ENCODE results near the gene CHCHD4.

DNA sequence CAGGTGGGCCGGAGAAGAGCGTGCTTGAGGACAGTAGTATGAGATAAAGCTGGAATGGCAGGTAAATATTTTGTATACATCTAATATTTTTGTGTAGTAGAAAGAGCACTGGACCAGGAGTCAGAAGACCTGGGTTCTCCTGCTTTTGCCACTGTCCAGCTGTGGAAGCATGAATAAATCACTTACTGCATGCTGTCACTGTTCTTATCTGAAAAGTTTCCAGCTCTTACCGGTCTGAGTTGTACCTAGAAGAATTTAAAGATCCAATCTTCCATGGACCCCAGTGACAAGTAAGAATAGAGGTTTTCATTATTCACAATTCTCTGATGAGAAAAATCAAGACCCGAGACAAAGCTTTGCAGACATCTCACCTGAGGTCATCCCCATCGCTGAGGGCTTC, 47.8 kb upstream of the CHCHD4 start:
- TF ChIP-seq RCOR1 (IDR thresholded peaks at IDR 0.05; ENCODE audit: low read depth, low read length) (no peak), POLR2A (IDR thresholded peaks at IDR 0.05; ENCODE audit: low read length) (no peak), HDAC2 (IDR thresholded peaks at IDR 0.05) (no peak), CHD2 (IDR thresholded peaks at IDR 0.05; ENCODE audit: low read length, partially characterized antibody) (no peak), JUN (IDR thresholded peaks at IDR 0.05) (no peak), MAFK (IDR thresholded peaks at IDR 0.05; ENCODE audit: partially characterized antibody) (no peak)
- TF ChIP-seq, protein P1, sequence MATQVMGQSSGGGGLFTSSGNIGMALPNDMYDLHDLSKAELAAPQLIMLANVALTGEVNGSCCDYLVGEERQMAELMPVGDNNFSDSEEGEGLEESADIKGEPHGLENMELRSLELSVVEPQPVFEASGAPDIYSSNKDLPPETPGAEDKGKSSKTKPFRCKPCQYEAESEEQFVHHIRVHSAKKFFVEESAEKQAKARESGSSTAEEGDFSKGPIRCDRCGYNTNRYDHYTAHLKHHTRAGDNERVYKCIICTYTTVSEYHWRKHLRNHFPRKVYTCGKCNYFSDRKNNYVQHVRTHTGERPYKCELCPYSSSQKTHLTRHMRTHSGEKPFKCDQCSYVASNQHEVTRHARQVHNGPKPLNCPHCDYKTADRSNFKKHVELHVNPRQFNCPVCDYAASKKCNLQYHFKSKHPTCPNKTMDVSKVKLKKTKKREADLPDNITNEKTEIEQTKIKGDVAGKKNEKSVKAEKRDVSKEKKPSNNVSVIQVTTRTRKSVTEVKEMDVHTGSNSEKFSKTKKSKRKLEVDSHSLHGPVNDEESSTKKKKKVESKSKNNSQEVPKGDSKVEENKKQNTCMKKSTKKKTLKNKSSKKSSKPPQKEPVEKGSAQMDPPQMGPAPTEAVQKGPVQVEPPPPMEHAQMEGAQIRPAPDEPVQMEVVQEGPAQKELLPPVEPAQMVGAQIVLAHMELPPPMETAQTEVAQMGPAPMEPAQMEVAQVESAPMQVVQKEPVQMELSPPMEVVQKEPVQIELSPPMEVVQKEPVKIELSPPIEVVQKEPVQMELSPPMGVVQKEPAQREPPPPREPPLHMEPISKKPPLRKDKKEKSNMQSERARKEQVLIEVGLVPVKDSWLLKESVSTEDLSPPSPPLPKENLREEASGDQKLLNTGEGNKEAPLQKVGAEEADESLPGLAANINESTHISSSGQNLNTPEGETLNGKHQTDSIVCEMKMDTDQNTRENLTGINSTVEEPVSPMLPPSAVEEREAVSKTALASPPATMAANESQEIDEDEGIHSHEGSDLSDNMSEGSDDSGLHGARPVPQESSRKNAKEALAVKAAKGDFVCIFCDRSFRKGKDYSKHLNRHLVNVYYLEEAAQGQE (IDR thresholded peaks at IDR 0.05), result no peak
- TF ChIP-seq, protein P2, sequence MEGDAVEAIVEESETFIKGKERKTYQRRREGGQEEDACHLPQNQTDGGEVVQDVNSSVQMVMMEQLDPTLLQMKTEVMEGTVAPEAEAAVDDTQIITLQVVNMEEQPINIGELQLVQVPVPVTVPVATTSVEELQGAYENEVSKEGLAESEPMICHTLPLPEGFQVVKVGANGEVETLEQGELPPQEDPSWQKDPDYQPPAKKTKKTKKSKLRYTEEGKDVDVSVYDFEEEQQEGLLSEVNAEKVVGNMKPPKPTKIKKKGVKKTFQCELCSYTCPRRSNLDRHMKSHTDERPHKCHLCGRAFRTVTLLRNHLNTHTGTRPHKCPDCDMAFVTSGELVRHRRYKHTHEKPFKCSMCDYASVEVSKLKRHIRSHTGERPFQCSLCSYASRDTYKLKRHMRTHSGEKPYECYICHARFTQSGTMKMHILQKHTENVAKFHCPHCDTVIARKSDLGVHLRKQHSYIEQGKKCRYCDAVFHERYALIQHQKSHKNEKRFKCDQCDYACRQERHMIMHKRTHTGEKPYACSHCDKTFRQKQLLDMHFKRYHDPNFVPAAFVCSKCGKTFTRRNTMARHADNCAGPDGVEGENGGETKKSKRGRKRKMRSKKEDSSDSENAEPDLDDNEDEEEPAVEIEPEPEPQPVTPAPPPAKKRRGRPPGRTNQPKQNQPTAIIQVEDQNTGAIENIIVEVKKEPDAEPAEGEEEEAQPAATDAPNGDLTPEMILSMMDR (IDR thresholded peaks at IDR 0.05), result no peak
- TF ChIP-seq, protein P3, sequence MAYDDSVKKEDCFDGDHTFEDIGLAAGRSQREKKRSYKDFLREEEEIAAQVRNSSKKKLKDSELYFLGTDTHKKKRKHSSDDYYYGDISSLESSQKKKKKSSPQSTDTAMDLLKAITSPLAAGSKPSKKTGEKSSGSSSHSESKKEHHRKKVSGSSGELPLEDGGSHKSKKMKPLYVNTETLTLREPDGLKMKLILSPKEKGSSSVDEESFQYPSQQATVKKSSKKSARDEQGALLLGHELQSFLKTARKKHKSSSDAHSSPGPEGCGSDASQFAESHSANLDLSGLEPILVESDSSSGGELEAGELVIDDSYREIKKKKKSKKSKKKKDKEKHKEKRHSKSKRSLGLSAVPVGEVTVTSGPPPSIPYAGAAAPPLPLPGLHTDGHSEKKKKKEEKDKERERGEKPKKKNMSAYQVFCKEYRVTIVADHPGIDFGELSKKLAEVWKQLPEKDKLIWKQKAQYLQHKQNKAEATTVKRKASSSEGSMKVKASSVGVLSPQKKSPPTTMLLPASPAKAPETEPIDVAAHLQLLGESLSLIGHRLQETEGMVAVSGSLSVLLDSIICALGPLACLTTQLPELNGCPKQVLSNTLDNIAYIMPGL (CRISPR knock-in tag; IDR thresholded peaks at IDR 0.05; ENCODE audit: borderline replicate concordance), result no peak
